ENCODE data around the gene MAST1.

DNA sequence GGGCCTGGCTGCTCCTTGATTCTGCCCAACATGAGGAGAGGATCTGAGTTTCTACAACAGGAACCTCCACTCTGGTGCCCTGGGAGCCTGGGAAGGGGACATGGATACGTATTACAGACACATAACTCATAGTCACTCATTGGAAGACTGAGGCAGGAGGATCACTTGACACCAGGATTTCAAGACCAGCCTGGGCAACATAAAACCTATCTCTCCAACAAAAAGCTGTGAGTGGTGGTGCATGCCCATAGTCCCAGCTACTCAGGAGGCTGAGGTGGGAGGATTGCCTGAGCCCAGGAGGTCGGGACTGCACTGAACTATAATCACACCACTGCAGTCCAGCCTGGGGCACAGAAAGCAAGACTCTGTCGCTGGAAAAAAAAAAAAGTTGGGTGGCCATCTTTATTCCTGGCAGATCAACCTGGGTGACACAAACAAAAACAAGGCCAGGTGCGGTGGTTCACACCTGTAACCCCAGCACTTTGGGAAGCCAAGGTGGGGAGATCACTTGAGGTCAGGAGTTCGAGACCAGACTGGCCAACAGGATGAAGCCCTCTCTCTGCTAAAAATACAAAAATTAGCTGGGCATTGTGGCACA lies 49.8 kb downstream of the MAST1 start:
- TF ChIP-seq, protein P1, sequence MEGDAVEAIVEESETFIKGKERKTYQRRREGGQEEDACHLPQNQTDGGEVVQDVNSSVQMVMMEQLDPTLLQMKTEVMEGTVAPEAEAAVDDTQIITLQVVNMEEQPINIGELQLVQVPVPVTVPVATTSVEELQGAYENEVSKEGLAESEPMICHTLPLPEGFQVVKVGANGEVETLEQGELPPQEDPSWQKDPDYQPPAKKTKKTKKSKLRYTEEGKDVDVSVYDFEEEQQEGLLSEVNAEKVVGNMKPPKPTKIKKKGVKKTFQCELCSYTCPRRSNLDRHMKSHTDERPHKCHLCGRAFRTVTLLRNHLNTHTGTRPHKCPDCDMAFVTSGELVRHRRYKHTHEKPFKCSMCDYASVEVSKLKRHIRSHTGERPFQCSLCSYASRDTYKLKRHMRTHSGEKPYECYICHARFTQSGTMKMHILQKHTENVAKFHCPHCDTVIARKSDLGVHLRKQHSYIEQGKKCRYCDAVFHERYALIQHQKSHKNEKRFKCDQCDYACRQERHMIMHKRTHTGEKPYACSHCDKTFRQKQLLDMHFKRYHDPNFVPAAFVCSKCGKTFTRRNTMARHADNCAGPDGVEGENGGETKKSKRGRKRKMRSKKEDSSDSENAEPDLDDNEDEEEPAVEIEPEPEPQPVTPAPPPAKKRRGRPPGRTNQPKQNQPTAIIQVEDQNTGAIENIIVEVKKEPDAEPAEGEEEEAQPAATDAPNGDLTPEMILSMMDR (IDR thresholded peaks at IDR 0.05) = no peak
- no peak for TF ChIP-seq POLR2A (IDR thresholded peaks at IDR 0.05)
